Kidney epithelial cell (primary cell): ENCODE data around the gene ARID3C. TPM values are rescaled to one million over a fixed set of nuclear protein-coding genes. Genes with fewer than 3 reads are reported as not detected.
"Not testable (repeated sequence)": the region's sequence is repeated elsewhere in the genome, so short reads cannot be mapped to it uniquely, and the experiment has no call there.

Experiments used
- DNase-seq: peaks from one replicate; pipeline ENCODE4 v3.0.0-alpha.2; 2010; ENCODE audit warnings: low read depth
- H3K27me3 ChIP-seq: 2 replicates; pipeline ENCODE4 v1.6.0; 2011; ENCODE audit warnings: low read length; ENCODE audit not compliant: control insufficient read depth, insufficient read depth
- H3K36me3 ChIP-seq: 2 replicates; pipeline ENCODE4 v1.5.1; 2011; ENCODE audit warnings: low read length; ENCODE audit not compliant: control insufficient read depth, insufficient read depth
- H3K4me3 ChIP-seq: 2 replicates; pipeline ENCODE4 v1.5.1; 2011; ENCODE audit warnings: low read depth, mild to moderate bottlenecking, control low read depth, low read length
- total RNA-seq: library from RNA; depleted of rRNA; stranded (reverse); fragments of >200 nt; gene quantifications from 2 replicates; pipeline ENCODE4 v1.2.3, GENCODE V29; 2015
- TF ChIP-seq, protein P1 (sequence below): IDR thresholded peaks from 2 replicates; pipeline ENCODE4 v1.5.1; 2011; ENCODE audit warnings: mild to moderate bottlenecking, moderate library complexity, low read length, control low read depth, inconsistent platforms; ENCODE audit not compliant: insufficient read depth, poor library complexity, severe bottlenecking

ARID3C gene
- total RNA-seq, 1 donor from 2014 or later = 1.0 TPM

DNA sequence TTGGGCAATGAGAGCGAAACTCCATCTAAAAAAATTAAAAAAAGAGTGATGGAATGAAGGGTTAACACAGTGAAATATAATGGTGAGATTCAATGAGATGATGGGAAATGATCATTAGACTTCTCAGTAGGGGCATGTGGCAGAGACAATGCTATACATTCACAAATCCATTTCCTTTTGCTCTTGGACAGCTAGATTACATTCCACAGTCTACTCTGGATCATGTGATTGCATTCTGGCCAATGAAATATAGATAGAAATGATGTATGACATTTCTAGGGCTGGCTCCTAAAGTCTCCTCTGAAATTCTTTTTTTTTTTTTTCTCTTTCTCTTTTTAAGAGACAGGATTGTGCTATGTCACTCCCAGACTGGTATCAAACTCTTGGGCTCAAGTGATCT, 13.8 kb upstream of the ARID3C start:
- Histone ChIP-seq H3K4me3 (no peak overlapping the region), H3K36me3 (no peaks in the 10 kb centered on the region), H3K27me3 (no peaks in the 10 kb centered on the region)
- TF ChIP-seq, protein P1, sequence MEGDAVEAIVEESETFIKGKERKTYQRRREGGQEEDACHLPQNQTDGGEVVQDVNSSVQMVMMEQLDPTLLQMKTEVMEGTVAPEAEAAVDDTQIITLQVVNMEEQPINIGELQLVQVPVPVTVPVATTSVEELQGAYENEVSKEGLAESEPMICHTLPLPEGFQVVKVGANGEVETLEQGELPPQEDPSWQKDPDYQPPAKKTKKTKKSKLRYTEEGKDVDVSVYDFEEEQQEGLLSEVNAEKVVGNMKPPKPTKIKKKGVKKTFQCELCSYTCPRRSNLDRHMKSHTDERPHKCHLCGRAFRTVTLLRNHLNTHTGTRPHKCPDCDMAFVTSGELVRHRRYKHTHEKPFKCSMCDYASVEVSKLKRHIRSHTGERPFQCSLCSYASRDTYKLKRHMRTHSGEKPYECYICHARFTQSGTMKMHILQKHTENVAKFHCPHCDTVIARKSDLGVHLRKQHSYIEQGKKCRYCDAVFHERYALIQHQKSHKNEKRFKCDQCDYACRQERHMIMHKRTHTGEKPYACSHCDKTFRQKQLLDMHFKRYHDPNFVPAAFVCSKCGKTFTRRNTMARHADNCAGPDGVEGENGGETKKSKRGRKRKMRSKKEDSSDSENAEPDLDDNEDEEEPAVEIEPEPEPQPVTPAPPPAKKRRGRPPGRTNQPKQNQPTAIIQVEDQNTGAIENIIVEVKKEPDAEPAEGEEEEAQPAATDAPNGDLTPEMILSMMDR = no peak
- no peak for DNase-seq

DNA sequence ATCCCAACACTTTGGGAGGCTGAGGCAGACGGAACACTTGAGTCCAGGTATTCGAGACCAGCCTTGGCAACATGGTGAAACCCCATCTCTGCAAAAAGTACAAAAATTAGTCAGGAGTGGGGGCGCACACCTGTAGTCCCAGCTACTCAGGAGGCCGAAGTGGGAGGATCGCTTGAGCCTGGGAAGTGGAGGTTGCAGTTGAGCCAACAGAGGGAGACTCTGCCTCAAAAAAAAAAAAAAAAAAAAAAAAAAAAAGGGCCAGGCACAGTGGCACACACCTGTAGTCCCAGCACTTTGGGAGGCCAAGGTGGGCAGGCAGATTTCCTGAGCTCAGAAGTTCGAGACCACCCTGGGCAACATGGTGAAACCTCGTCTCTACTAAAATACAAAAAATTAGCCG, 10.5 kb upstream of the ARID3C start:
- H3K27me3 ChIP-seq, H3K36me3 ChIP-seq, H3K4me3 ChIP-seq, DNase-seq: not testable (repeated sequence)

DNA sequence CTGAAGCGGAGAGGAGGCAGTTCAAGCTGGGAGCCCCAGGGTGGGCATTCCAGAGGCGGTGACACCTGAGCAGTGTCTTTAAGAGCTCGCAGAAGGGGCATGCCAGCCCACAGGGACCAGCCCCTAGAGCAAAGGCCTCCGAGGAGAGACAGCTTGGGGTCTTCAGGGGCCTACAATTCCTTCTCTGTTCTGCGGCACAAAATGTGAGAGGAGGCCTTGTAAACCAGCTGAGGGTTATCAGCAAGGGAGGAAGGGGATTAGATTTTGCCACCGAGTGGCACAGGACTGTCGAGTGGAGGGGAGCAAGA, 9.2 kb upstream of the ARID3C start:
- TF ChIP-seq, protein P1 = no peak
- Histone ChIP-seq H3K27me3 (no peaks in the 10 kb centered on the region), H3K36me3 (no peaks in the 10 kb centered on the region), H3K4me3 (peak overlapping the region; percentile 64)
- no peak for DNase-seq

DNA sequence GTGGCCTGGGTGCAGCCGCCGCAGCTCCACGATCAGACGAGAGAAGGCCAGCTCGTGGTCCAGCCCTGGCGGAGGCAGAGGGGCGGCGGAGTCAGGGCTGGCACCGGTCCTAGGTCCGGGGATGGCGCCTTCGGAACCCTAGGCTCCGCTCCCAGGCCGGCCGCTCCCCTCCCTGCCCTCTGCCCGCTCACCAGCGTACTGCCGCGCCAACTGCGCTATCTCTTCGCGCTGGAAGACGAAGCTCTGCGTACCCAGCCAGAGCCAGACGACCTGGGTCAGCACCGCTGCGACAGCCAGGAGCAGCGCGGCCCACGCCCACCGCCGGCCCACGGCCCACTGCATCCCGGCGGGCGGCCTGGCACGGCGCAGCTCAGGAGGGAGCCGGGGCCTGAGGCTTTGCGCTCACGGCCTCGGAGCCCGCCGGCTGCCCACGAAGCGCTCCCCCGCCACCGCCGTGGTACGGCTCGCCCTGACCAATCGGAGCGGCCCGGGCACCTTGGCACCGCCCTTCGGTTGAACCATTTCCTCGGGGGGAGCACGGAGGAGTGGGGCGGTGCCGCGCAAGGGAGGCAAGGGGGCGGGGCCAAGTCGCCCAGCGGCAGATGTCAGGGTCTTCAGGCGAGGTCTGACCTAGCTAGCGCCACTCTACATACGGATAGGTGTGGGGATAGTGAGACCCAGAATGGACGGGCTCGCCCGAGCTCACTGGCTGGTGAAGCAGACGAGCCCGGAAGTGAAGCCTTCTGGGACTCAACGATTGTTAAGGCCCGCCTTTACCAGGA, 8.7 kb upstream of the ARID3C start, which contains the start of gene SIGMAR1:
SIGMAR1 (minus strand) TSS at position 432 of the 782 bp plus-strand sequence; CDS start at position 342, 90 bp downstream.
- Histone ChIP-seq H3K4me3 (peak within 1 kb of the TSS; percentile 64), H3K36me3 (no peaks in the 10 kb centered on the region), H3K27me3 (no peaks in the 10 kb centered on the region)
- TF ChIP-seq, protein P1 = no peak
- DNase-seq = peak; percentile 35

DNA sequence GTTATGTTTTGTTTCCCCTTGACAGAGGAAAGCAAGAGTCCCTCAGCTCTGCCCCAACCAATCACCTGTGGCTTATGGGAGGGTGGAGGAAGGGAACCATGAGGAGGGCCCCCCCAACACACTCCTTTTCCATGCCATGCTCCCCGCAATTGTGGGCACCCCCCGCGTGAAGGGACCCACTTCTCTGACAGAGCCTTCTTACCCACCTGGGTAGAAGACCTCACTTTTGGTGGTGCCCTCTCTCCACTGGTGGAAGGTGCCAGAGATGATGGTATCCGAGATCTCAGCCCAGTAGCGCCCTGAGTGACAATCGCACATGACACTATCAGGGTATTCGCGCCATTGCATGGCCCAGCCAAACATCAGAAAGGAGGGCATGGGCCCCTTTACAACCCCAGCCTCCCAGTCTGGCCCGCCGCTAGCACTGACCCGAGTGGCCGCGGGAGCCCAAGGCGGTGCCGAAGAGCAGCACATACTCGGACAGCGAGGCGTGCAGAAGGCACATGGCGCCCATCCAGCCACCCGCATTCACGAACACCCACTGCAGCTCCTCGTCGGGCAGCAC, 8.0 kb upstream of the ARID3C start:
- TF ChIP-seq, protein P1 = no peak
- Histone ChIP-seq H3K4me3 (peak overlapping the region; percentile 64), H3K36me3 (no peaks in the 10 kb centered on the region), H3K27me3 (no peaks in the 10 kb centered on the region)
- DNase-seq = no peak

DNA sequence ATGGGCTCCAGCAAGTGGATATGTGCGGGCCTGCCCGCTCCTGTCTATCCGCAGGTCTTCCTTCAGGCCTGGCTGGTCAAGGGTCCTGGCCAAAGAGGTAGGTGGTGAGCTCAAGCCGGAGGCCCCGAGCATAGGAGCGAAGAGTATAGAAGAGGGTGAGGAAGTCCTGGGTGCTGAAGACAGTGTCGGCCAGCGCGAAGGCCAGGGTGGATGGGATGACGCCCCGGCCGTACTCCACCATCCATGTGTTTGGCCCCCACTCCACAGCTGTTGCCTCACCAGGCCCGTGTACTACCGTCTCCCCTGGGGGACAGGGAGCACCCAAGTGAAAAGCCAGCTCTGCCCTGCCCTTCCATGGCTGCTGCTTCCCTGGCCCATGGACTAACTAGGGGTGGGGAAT, 6.7 kb upstream of the ARID3C start:
- H3K4me3 ChIP-seq = no peak overlapping the region

More for the DNA sequence above, 6.7 kb upstream of the ARID3C start:
- no peak for DNase-seq
- peaks cover 7% of the 10 kb centered on the region for H3K27me3 ChIP-seq
- H3K36me3 ChIP-seq = no peaks in the 10 kb centered on the region
- TF ChIP-seq, protein P1 = no peak
